Epithelial cell of proximal tubule (primary cell): ENCODE measurements around the gene ATF3. TPM values are rescaled to one million over a fixed set of nuclear protein-coding genes. Genes with fewer than 3 reads are reported as not detected.

ENCODE experiments used
- DNase-seq: peaks from one replicate; pipeline ENCODE4 v3.0.0-alpha.2; 2011; ENCODE audit warnings: low read depth
- H3K4me3 ChIP-seq: 2 replicates; pipeline ENCODE4 v1.5.1; 2011; ENCODE audit warnings: low read depth, mild to moderate bottlenecking, low read length
- total RNA-seq: library from RNA; depleted of rRNA; stranded (reverse); fragments of >200 nt; gene quantifications from 2 replicates; pipeline ENCODE4 v1.2.3, GENCODE V29; 2015
- TF ChIP-seq, protein P1 (sequence below): conservative IDR thresholded peaks from 2 replicates; pipeline ENCODE4 v1.5.1; 2012; ENCODE audit warnings: low read depth, mild to moderate bottlenecking, low read length

The ATF3 gene
- total RNA-seq, 1 donor from 2014 or later, result 18.9 TPM

DNA sequence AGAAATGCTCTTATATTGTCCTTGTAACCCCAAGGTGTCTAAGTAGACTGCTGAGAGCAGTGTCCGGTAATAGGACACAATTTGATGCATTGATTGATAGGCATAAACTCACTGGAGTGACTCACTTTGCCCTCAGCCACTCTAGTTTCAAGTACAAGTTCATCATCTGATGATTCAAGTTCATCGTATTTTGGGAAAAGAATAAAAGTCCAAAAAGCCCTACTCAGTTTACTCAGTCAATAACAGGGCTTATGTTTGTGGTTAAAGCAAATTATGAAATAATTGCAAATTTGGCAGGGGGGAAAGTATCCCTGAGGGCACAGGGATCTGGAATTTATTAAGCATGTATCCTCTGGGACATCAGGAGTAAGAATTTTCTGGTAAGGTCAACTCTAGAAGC is 7.6 kb upstream of the ATF3 start:
- DNase-seq, result no peak
- no peak overlapping the region for H3K4me3 ChIP-seq
- TF ChIP-seq, protein P1, sequence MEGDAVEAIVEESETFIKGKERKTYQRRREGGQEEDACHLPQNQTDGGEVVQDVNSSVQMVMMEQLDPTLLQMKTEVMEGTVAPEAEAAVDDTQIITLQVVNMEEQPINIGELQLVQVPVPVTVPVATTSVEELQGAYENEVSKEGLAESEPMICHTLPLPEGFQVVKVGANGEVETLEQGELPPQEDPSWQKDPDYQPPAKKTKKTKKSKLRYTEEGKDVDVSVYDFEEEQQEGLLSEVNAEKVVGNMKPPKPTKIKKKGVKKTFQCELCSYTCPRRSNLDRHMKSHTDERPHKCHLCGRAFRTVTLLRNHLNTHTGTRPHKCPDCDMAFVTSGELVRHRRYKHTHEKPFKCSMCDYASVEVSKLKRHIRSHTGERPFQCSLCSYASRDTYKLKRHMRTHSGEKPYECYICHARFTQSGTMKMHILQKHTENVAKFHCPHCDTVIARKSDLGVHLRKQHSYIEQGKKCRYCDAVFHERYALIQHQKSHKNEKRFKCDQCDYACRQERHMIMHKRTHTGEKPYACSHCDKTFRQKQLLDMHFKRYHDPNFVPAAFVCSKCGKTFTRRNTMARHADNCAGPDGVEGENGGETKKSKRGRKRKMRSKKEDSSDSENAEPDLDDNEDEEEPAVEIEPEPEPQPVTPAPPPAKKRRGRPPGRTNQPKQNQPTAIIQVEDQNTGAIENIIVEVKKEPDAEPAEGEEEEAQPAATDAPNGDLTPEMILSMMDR, result no peak

DNA sequence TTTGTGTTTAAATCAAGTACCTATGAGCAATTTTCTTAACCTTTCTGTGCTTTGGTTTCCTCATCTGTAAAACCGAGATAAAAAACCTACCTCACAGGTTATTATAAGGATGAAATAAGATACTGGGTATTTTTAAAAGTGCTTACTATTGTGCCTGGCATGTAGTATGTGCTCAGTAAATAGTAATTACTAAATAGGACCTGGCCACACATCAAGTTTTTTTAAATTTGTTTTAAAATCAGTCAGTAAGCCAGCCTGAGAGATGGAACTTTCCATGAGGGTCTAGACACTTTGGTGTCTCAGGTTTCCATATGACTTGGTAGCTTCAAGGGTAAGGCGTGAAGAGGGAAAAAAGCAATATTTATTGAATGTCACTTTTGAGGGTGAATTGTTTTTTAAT is 7.0 kb upstream of the ATF3 start:
- DNase-seq, result no peak

DNA sequence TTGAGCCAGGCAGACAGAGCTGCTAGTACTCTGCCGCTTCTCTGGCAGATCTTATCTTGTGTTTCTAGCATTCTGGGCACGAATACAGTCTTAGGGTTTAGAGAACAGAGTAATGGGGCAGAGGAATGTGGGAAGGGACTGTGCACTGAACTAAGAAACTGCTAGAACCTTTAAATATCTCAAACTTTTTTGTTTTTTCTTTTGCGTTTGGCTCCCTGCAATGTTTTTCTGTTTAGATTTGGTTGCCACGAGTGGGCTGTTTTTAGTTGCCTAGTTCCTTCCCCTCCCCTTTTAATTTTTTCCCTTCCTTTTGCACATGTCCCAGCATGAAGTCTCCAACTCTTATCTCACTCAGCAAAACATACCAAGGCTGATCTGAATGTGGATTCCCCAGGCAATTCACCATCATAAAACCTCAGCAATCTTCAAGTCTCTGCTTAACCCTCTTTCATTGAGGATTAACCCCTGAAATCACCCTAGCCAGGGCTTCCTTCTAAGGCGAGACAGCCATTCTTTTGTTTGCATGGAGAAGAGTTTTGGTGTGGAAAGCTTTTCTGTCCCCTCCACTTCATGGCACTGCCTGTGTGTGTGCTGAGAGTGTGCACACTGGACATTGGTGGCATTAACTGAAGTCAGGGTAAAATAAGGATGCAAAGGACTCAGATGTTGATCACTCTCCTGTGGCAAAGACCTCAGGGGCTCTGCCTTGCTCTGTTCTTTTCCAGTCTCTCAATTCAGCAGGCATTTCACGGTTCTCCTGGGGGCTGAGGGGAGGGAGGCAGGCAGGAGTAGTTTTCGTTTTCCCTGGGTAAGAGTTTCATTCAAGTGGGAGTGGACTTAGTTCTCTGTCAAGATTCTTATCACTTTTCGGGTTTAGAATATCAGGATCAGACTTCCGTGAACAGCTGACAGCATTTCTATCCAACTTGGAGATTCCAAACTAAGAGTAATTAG is 2.8 kb upstream of the ATF3 start:
- no peak overlapping the region for H3K4me3 ChIP-seq
- DNase-seq, result no peak
- TF ChIP-seq, protein P1, result no peak

More for the DNA sequence above, 7.0 kb upstream of the ATF3 start:
- no peak overlapping the region for H3K4me3 ChIP-seq
- TF ChIP-seq, protein P1, result no peak

DNA sequence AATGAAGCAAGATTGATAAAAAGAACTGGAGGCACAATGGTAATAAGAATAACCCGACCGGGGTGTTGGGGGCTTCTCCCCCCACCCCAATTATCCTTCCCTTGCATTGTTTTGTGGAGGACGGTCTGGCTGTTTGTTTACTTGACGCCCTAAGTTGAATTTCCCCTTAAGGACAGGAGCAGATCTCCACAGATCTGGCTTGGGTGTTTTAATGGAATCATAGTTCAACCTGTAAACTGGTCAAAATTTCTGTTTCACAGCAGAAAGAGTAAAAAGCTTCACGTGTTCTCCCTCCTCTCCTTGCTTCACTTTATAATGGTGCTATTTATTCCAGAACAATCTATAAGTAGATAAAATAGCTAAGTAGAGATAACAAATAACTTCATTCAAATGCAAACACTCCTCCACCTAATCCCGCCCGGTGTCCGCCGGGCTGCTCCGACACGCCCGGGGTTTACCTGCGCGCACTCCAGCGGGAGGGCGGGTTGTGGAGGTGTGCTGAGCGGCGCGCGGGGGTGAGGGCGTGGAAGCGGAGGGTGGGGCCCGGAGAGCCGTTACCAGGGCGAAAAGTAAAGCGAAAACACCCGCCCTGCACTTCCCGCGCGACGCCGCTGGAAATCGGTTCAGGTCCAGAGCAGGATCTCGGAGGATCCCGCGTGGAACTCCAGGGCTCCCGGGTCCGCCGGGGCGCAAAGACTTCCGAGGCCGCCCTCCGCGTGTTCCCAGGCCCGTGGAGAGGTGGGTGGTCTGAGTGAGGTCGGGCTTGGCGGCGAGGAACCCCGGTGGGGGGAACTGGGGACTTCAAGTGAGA is 2.0 kb upstream of the ATF3 start:
- peak overlapping the region; percentile 73 for H3K4me3 ChIP-seq
- DNase-seq, result no peak
- TF ChIP-seq, protein P1, result no peak

DNA sequence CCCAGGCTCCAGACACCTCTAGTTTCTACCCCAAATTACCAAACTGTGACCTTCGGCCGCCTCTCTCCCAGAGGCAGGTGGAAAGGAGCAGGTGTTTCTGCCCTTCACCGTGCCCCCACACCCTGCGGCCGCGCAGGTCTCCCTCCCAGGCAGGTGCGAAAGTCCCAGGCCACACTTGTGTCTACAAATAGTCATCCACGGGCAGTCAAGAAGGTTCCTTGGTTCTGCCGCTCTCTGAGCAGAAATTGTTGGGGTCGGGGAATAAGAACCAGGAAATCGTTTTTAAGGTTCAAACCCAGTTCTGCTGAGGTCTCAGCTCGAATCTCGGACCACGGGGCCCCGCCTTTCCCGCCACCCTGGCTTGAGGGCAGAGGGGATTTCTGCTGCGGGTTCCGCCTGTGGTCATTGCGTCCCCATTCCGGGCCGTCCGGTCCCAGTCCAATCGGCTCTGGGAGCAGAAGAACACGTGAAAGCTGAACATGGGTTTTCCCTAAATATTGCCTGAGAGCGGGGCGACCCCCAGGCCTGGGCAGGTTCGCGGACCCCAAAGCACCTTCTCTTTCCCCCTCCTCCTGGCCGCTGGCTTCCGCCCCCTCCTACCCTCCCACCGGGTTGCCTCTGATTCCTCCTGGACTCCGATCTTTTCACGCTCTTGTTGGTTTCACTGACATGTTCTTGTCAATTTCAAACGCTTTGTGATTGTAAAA is 1.2 kb upstream of the ATF3 start:
- no peak for DNase-seq
- peak overlapping the region; percentile 73 for H3K4me3 ChIP-seq
- TF ChIP-seq, protein P1, result no peak

DNA sequence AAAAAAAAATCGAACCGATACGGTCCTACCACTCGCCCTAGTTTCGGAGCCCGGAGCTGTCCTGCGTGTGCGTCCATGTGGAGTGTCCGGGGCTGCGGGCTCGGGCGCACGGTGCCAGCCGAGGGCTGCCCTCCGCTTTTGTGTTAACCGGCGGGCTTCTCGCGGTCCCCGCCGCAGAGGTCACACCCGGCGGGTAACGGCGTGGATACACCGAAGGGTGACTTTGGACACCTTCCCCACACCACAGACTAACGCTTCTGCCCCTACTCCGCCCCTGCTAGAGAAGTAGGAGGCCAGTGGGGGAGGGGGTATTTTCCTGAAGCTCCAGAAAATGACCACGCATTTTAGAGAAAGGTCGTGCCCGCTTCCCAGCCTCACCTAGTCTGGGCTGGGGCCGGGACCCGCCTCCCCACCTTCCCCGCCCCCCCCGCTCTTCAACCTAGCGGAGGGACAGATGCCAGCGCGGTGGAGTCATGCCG is 609 bp upstream of the ATF3 start:
- DNase-seq, result no peak
- TF ChIP-seq, protein P1, result no peak
- peak overlapping the region; percentile 73 for H3K4me3 ChIP-seq
